Lung (tissue), 12 donors: ENCODE measurements around the gene ANKRD55. TPM values are rescaled to one million over a fixed set of nuclear protein-coding genes. Genes with fewer than 3 reads are reported as not detected.
"Not testable (repeated sequence)": the region's sequence is repeated elsewhere in the genome, so short reads cannot be mapped to it uniquely, and the experiment has no call there.

Source experiments
- ATAC-seq: fragments of 200-7000 bp; cut with Tn5 transposase; one replicate; pipeline ENCODE4 v1.9.1; 2020; ENCODE audit warnings: moderate number of reproducible peaks; ENCODE audit not compliant: insufficient read depth, low FRiP score
- DNase-seq, 3 donors: peaks; one replicate each; pipeline ENCODE4 v3.0.0-alpha.2; 2013 to 2017
- H3K27ac ChIP-seq, 2 donors: one replicate each; pipeline ENCODE4 v1.5.1; 2013; ENCODE audit warnings: mild to moderate bottlenecking in 2 of 2, moderate library complexity in 2 of 2, control low read depth in 1 of 2, inconsistent platforms in 1 of 2, low read depth in 1 of 2, low read length in 1 of 2
- H3K27me3 ChIP-seq, 3 donors: one replicate each; pipeline ENCODE4 v1.5.1; 2013; ENCODE audit warnings: low read length in 2 of 3; ENCODE audit not compliant: control insufficient read depth in 3 of 3, insufficient read depth in 3 of 3
- H3K36me3 ChIP-seq, 4 donors: one replicate each; pipeline ENCODE4 v1.5.1; 2013; ENCODE audit warnings: low read length in 4 of 4, mild to moderate bottlenecking in 1 of 4, moderate library complexity in 1 of 4; ENCODE audit not compliant: control insufficient read depth in 4 of 4, insufficient read depth in 4 of 4
- H3K4me1 ChIP-seq, 5 donors: one replicate each; pipeline ENCODE4 v1.5.1; 2013; ENCODE audit warnings: low read length in 5 of 5, mild to moderate bottlenecking in 2 of 5, moderate library complexity in 1 of 5; ENCODE audit not compliant: control insufficient read depth in 5 of 5, insufficient read depth in 5 of 5
- H3K4me3 ChIP-seq: one replicate; pipeline ENCODE4 v1.5.1; 2013; ENCODE audit warnings: mild to moderate bottlenecking, control low read depth, moderate library complexity
- H3K9ac ChIP-seq, 2 donors: one replicate each; pipeline ENCODE4 v1.5.1; 2013; ENCODE audit warnings: low read length in 2 of 2, control low read depth in 1 of 2; ENCODE audit not compliant: insufficient read depth in 1 of 2
- H3K9me3 ChIP-seq, 4 donors: one replicate each; pipeline ENCODE4 v1.5.1; 2013; ENCODE audit warnings: low read length in 3 of 4, mild to moderate bottlenecking in 1 of 4, moderate library complexity in 1 of 4; ENCODE audit not compliant: control insufficient read depth in 4 of 4, insufficient read depth in 3 of 4
- WGBS, 2 donors: extraction: QIAGEN DNeasy Blood & Tissue Kit; methylation state at CpG; one replicate each; pipeline ENCODE4 v1.1.7; 2013; 5-methylcytosine and 5-hydroxymethylcytosine counted together
- polyA plus RNA-seq, 2 donors: library from polyadenylated mRNA; stranded (reverse); fragments of 200-250 nt; gene quantifications; one replicate each; pipeline ENCODE4 v1.2.1, GENCODE V29; 2013
- total RNA-seq, 2 donors: library from RNA; depleted of rRNA in 1 of 2; stranded (reverse); fragments of >200 nt in 1 of 2; gene quantifications; one replicate each; pipeline ENCODE4 v1.2.1, GENCODE V29; 2014 to 2021
- TF ChIP-seq, protein P1 (sequence below): IDR thresholded peaks from 2 replicates; pipeline ENCODE4 v1.5.1; 2012; ENCODE audit warnings: mild to moderate bottlenecking; ENCODE audit errors: control extremely low read depth, extremely low read depth
- donor health status: control.
- donor health status: control.
- donor health status: Bipolar disorder and iron deficiency.
- donor health status: healthy.
- donor health status: DM: yes; HTN: yes; CAD: no.

Gene ANKRD55
- total and polyA plus RNA-seq, 4 donors, result 0.06 to 0.50 (median 0.28) TPM

DNA sequence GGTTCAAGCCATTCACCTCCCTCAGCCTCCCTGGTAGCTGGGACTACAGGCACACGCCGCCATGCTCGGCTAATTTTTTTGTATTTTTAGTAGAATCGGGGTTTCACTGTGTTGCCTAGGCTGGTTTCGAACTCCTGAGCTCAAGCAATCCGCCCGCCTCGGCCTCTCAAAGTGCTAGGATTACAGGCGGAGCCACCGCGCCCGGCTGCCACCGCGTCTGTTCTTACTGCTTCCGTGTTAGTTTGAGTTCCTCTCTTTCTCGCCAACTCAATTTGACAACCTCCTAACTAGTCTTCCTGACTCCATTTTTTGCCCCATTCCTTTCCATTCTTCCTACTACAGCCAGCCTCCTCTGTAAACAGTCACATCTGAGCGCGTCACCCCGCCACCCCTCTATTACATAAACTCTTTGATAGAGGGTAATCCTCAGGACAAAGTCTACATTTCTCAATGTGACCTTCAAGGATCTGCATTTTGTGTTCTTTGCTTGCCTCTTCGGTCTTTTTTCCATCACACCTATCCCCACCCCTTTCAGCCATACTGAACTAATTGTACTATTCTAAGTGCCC is 149.8 kb downstream of the ANKRD55 start:
- H3K9me3 ChIP-seq, result no peaks in the 10 kb centered on the region
- H3K4me3 ChIP-seq, result no peak overlapping the region
- no peak overlapping the region for H3K27ac ChIP-seq
- TF ChIP-seq, protein P1, sequence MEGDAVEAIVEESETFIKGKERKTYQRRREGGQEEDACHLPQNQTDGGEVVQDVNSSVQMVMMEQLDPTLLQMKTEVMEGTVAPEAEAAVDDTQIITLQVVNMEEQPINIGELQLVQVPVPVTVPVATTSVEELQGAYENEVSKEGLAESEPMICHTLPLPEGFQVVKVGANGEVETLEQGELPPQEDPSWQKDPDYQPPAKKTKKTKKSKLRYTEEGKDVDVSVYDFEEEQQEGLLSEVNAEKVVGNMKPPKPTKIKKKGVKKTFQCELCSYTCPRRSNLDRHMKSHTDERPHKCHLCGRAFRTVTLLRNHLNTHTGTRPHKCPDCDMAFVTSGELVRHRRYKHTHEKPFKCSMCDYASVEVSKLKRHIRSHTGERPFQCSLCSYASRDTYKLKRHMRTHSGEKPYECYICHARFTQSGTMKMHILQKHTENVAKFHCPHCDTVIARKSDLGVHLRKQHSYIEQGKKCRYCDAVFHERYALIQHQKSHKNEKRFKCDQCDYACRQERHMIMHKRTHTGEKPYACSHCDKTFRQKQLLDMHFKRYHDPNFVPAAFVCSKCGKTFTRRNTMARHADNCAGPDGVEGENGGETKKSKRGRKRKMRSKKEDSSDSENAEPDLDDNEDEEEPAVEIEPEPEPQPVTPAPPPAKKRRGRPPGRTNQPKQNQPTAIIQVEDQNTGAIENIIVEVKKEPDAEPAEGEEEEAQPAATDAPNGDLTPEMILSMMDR, result no peak
- H3K4me1 ChIP-seq, result peaks cover 0 to 18% (median 4%) of the 10 kb centered on the region in 5 donors
- 94 to 98% methylated on average over 20 of the region's 20 CpGs for WGBS, 2 donors
- H3K9ac ChIP-seq, result no peak overlapping the region
- no peak for ATAC-seq
- H3K27me3 ChIP-seq, result no peaks in the 10 kb centered on the region
- no peak for DNase-seq
- no peaks in the 10 kb centered on the region for H3K36me3 ChIP-seq

GRCh38 chr5:56081053-56081642 is 152.0 kb downstream of the ANKRD55 start:
- not testable (repeated sequence) for H3K27me3 ChIP-seq, H3K4me3 ChIP-seq, H3K9me3 ChIP-seq, H3K9ac ChIP-seq, H3K27ac ChIP-seq, H3K36me3 ChIP-seq
- peak; percentile 71 for ATAC-seq
- peaks cover 0 to 25% (median 4%) of the 10 kb centered on the region in 5 donors for H3K4me1 ChIP-seq
- DNase-seq, result peak in 2 of 3 donors; percentile 64 to 77

GRCh38 chr5:56080375-56081052 is 152.6 kb downstream of the ANKRD55 start:
- Histone ChIP-seq H3K27ac (peak overlapping the region in 1 of 2 donors; percentile 30), H3K9ac (no peak overlapping the region), H3K9me3 (no peaks in the 10 kb centered on the region), H3K36me3 (no peaks in the 10 kb centered on the region), H3K4me3 (no peak overlapping the region), H3K4me1 (peaks cover 0 to 28% (median 5%) of the 10 kb centered on the region in 5 donors), H3K27me3 (no peaks in the 10 kb centered on the region)
- TF ChIP-seq, protein P1, result no peak
- no peak for ATAC-seq
- no peak for DNase-seq
- 73 to 80% methylated on average over 2 of the region's 2 CpGs for WGBS, 2 donors

GRCh38 chr5:56079157-56079500 is 154.0 kb downstream of the ANKRD55 start:
- not testable (repeated sequence) for H3K27ac ChIP-seq, ATAC-seq, H3K4me3 ChIP-seq, H3K9me3 ChIP-seq, H3K27me3 ChIP-seq, H3K9ac ChIP-seq, DNase-seq, H3K36me3 ChIP-seq
- H3K4me1 ChIP-seq, result peaks cover 0 to 35% (median 6%) of the 10 kb centered on the region in 5 donors
- 91 to 99% methylated on average over 5 of the region's 5 CpGs for WGBS, 2 donors
